OCI-LY1 (cell line): ENCODE data around the gene BHLHA9.

Experiments
- CTCF ChIP-seq: fragments of 200-600 bp; sonication (generic), shearing (Covaris generic); IDR thresholded peaks from 2 replicates; pipeline ENCODE4 v1.5.1; 2017; ENCODE audit warnings: mild to moderate bottlenecking, antibody characterized with exemption, low read length, moderate library complexity, mixed read lengths
- EZH2 ChIP-seq: fragments of 200-600 bp; sonication (generic), shearing (Covaris generic); IDR thresholded peaks from 2 replicates; pipeline ENCODE4 v1.8.0; 2017; ENCODE audit warnings: borderline replicate concordance, mixed run types, mild to moderate bottlenecking, antibody characterized with exemption, low read length, moderate library complexity, mixed read lengths

GRCh38 chr17:1304522-1304921 is 34.3 kb downstream of the BHLHA9 start:
- TF ChIP-seq EZH2 (no peak), CTCF (no peak)
